Measurements from ENCODE around the gene WNT10A.
A peak's percentile ranks its signal among the peaks of the same experiment; 100 is the strongest.
"Not testable (repeated sequence)": the region's sequence is repeated elsewhere in the genome, so short reads cannot be mapped to it uniquely, and the experiment has no call there.

Gene WNT10A

GRCh38 chr2:218895326-218895725, 14.7 kb downstream of the WNT10A start:
- no peak for DNase-seq

GRCh38 chr2:218895759-218896500, 15.3 kb downstream of the WNT10A start:
- DNase-seq, result no peak

DNA sequence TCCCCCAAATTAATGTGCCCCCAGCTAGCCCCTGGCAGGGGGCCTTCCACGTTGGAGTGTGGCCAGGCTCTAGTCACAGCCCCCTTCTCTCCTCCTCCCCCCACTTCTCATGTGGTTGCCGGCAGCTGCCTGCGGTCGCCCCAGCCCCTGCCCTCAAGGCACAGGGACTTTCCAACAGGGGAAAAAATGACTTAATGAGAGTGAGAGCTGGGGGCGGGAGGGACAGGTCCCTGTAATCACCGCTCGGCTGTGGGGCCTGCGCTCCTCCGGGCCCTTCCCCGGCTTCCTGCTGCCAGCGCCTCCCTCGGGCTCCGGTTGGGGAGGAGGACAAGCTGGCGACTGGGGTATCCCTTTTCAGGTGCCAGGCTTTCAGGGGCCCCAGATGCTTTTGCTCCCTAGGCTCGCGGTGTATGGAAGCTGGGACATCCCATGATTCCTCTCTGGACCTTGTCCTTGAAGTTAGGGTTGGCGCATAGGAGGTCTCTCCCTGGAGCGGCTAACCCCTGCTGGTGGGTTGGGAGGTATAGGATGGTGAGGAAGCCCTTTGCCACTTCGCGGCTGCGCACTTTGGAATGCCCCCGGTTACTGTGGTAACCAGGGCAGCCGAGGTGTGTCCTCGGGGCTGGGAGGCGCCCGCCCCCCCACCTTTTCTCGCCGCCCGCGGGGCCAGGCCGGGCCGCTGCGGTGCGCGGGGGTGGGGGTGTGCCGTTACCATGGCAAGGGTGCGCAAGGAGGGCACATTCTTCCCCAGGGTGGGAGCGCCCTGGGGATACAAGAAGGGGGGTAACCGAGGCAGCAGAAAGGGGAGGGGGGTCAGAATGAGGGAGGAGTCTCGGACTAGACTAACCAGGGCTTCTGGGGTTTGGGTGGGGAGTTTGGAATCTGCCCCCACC, 16.1 kb downstream of the WNT10A start:
- peak; percentile 82 for DNase-seq

DNA sequence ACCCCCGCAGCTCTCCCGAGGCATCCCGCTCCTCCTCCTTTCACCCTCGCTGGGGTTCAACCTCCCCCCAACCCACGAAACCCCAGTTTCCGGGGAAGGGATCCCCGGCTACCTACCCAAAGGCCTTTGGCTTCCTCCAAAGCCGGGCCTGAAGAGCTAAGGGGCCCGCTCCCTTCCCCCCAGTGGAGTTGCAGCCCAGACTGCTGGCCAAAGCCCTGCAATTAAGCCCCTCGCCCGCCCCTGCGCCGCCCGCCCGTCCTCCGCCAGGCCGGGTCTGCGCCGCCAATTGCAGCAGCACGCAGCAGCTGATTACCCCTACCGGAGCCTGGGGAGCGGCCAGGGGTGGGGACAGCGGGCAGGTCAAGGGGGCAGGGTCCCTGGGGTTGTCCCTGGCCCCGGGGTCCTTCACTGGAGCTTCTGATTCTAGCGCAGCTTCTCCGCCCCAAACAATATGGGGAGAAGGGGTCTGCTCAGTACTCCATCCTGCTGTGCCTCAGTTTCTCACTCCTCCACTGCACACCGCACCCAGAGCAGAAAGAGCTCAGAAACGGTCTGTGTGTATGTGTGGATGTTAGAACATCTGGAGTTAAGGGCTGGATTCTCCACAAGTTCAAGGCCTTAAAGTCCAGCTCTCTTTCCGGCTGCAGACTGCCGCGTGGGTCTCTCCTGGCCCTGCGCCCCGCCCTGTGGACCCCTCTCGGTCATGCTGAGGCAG, 16.9 kb downstream of the WNT10A start:
- DNase-seq, result peak; percentile 38

DNA sequence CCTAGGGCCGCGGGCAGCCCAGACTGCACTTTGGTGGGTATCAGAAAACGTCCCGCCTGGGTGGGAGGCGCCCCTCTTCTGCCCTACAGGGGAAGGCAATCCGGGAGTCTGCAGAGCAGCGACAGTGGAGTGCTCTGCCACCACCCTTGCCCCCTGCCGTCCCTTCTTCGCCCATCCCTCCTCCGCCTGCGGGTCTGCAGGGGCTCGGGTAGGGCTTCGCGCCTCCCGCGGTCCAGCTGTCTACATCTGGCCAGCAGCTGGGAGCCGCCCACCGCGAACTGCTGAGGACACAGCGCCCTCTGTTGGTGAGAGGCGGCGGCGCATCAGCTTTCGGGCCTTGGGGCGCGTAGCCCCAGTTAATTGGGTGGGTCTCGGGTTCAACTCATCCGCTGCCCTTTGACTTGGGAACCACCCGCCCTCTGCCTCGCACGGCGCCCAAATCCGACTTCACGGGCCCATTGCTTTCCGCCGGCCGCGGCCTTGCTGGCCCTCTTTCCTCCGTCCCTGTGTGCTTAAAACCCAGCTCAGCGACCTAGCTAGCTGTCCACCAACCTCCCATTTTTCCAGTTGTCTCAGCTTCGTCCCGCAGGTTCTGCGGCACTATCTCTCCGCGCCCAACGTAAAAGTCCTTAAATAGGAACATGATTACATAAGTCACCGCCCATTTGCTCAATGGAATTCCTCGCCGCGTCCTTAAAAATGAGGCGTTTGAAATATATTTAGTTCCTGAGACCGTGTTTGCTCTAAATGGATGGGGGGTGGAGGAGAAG, 17.6 kb downstream of the WNT10A start:
- peak; percentile 79 for DNase-seq

DNA sequence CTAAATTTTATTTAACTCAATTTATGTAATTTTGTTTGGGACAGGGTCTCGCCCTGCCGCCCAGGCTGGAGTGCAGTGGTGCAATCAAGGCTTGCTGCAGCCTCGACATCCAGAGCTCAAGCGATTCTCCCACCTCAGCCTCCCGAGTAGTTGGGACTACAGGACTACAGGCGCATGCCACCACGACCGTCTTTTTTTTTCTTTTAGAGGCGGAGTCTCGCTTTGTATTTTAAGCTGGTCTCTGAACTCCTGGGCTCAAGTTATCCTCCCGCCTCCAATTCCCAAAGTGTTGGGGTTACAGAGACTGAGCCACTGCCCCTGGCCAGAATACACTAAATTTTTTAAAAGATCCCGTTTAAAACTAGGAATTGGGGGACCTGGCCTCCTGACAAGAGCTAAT, 18.5 kb downstream of the WNT10A start:
- no peak for DNase-seq

DNA sequence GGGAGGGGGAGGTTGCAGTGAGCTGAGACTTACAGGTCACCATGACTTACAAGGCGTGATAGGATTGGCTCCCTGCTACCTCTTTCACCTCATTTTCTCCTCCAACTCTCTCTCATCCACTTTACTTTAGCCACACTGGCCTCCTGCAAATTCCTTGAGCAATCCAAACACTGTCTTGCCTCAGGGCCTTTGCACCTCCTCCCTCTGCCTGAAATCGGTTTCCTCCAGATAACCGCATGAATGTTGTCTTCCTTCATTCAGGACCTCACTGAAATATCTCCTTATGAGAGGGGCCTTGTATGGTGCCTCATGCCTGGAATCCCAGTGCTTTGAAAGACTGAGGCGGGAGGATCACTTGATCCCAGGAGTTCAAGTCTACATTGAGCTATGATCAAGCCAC, 21.8 kb downstream of the WNT10A start:
- DNase-seq, result no peak

DNA sequence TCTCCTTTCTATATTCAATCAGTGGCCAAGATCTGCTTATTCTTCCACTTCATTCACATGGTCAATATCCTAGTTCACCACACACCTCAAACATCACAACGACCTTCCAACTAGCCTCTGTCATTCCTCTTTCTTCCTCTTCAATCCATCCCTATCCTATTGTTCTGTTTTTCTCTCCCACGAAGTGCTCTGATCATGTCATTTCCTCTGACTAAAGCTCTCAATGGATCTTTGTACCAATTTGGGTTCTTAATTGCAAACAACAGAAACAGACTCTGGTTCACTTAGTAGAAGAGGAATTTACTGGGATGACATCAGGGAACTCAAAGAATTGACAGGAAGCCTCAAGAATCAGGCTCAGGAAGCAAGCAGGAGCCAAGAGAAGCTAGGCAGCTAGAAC, 23.5 kb downstream of the WNT10A start:
- no peak for DNase-seq

GRCh38 chr2:218908721-218909619, 28.3 kb downstream of the WNT10A start:
- DNase-seq, result peak; percentile 85

DNA sequence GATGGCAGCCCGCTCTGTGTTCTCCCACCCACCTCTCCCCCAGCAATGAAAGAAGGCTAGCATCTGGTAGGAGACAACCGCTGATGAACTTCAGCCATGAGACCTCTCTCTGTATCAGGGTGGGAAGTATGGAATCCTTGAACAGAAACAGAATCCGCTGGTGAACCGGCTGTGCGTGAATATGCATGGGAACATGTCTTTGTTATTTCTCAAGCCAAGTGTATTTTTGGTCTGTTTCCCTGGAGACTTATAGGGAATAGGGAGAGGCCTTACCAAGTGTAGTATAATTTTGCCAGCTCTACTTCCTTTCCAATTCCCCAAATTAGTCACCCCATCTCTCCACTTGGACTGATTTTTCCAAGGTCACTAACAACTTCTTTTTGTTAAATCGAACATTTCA, 30.1 kb downstream of the WNT10A start:
- DNase-seq, result no peak

DNA sequence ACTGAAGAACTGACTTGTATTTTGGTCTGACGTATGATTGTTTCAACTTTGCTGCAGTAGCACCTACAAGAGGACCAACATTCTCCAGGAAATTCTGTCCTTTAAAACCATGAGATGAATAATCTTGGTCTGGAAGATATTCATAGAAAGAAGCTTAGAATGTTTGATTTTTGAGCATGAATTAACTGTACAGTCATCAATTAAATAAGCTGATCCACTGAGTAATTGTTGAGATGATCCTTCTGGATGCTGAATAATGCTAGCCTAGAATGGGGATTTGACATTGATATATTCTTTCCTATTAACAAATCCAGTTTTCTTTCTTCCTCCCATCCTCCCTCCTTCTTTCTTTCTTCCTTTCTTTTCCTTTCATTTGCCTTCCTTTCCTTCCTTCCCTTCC, 39.9 kb downstream of the WNT10A start:
- no peak for DNase-seq

DNA sequence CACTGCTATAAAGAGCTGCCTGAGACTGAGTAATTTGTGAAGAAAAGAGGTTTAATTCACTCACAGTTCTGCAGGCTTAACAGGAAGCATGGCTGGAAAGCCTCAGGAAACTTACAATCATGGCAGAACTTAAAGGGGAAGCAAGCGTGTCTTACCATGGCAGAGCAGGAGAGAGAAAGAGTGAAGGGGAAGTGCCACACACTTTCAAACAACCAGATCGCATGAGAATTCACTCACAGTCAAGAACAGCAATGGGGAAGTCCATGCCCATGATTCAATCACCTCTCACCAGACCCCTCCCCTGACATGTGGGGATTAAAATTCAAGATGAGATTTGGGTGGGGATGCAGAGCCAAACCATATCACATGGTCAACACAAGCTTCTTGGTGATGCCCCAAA, 44.1 kb downstream of the WNT10A start:
- no peak for DNase-seq

- no peak for DNase-seq
These were observed 44.8 kb downstream of the WNT10A start for GRCh38 chr2:218925434-218925833.

GRCh38 chr2:218927422-218927821, 46.8 kb downstream of the WNT10A start:
- DNase-seq, result no peak

GRCh38 chr2:218927876-218928275, 47.2 kb downstream of the WNT10A start:
- no peak for DNase-seq

DNA sequence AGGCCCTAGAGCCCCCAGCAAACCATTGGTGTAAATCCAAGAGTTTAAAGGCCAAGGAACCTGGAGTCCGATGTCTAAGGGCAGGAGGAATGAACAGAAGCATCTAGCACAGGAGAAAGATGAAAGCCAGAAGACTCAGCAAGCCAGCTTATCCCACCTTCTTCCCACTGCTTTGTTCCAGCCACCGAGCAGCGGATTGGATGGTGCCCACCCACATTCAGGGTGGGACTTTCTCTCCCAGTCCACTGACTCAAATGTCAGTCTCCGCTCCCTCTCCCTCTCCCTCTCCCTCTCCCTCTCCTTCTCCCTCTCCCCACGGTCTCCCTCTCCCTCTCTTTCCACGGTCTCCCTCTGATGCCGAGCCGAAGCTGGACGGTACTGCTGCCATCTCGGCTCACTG, 49.8 kb downstream of the WNT10A start:
- not testable (repeated sequence) for DNase-seq

DNA sequence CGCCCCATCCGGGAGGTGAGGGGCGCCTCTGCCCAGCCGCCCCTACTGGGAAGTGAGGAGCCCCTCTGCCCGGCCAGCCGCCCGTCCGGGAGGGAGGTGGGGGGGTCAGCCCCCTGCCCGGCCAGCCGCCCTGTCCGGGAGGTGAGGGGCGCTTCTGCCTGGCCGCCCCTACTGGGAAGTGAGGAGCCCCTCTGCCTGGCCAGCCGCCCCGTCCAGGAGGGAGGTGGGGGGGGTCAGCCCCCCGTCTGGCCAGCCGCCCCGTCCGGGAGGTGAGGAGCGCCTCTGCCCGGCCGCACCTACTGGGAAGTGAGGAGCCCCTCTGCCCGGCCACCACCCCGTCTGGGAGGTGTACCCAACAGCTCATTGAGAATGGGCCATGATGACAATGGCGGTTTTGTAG, 51.1 kb downstream of the WNT10A start:
- DNase-seq, result not testable (repeated sequence)

All from activated gamma-delta T cell treated with Interleukin-2 at 50 U/mL for 16 hours (primary cell).